Measurements from ENCODE around the gene BFSP1. TPM values are rescaled to one million over a fixed set of nuclear protein-coding genes. Genes with fewer than 3 reads are reported as not detected.

The BFSP1 gene
- total RNA-seq, 1 donor from 2014 or later = 3.5 TPM

DNA sequence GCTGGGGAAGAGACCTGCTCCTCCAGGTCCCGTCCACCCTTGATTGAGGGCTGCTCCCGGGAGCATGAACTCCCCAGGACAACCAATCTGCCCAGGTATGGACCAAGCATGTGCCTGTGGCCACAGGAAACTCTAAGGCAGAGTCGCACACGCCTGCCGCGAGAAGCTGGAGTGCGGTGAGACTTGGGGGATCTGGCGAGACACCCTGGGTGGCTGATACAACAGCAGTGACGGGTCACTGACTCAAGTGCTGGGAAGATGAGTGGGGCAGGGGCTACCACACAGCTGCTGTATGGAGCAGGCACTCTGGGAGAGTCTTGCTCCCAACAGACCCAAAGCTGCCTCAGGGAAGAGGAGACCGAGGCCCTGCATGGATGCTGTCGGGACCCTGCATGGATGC is 40.1 kb downstream of the BFSP1 start:
- Mint-ChIP-seq H3K27me3 (ENCODE audit: unreplicated experiment) (no peaks in the 10 kb centered on the region), H3K9me3 (ENCODE audit: unreplicated experiment) (no peaks in the 10 kb centered on the region), H3K36me3 (ENCODE audit: low read depth, unreplicated experiment) (no peaks in the 10 kb centered on the region), H3K4me1 (ENCODE audit: unreplicated experiment) (no peaks in the 10 kb centered on the region), H3K4me3 (ENCODE audit: unreplicated experiment) (no peak overlapping the region), H3K27ac (ENCODE audit: unreplicated experiment) (no peak overlapping the region)
- no peak for DNase-seq (ENCODE audit: low spot score)
- no peak for TF ChIP-seq CTCF (IDR thresholded peaks at IDR 0.05; ENCODE audit: unreplicated experiment)

DNA sequence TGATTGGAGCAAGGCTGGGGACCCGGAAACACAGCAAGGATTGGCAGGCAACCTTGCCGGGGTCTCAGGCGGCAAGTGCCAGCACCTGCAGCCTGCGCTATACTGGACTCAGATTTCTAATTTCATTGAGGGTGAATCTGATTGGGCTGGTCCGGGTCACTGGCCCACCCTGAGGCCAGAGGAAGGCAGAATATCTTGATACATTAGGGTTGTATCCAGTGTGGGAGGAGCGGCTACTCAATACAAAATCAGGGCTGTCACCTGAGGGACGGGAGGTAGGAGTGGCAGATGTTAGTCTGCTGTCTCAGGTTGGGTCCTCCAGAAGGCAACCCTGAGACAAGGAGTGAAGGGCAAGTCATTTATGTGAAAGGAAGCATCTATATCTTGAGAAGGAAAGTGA is 40.7 kb downstream of the BFSP1 start:
- Mint-ChIP-seq H3K4me1 (ENCODE audit: unreplicated experiment) (no peaks in the 10 kb centered on the region), H3K36me3 (ENCODE audit: low read depth, unreplicated experiment) (no peaks in the 10 kb centered on the region), H3K4me3 (ENCODE audit: unreplicated experiment) (no peak overlapping the region), H3K27ac (ENCODE audit: unreplicated experiment) (no peak overlapping the region), H3K27me3 (ENCODE audit: unreplicated experiment) (no peaks in the 10 kb centered on the region), H3K9me3 (ENCODE audit: unreplicated experiment) (no peaks in the 10 kb centered on the region)
- TF ChIP-seq CTCF (IDR thresholded peaks at IDR 0.05; ENCODE audit: unreplicated experiment) = no peak
- DNase-seq (ENCODE audit: low spot score) = no peak

- no peaks in the 10 kb centered on the region for H3K4me1 Mint-ChIP-seq (ENCODE audit: unreplicated experiment)
- H3K27me3 Mint-ChIP-seq (ENCODE audit: unreplicated experiment) = no peaks in the 10 kb centered on the region
- no peak for TF ChIP-seq CTCF (IDR thresholded peaks at IDR 0.05; ENCODE audit: unreplicated experiment)
- no peak overlapping the region for H3K27ac Mint-ChIP-seq (ENCODE audit: unreplicated experiment)
- H3K4me3 Mint-ChIP-seq (ENCODE audit: unreplicated experiment) = no peak overlapping the region
- DNase-seq (ENCODE audit: low spot score) = no peak
- H3K9me3 Mint-ChIP-seq (ENCODE audit: unreplicated experiment) = no peaks in the 10 kb centered on the region
- no peaks in the 10 kb centered on the region for H3K36me3 Mint-ChIP-seq (ENCODE audit: low read depth, unreplicated experiment)
These were observed 42.1 kb downstream of the BFSP1 start for GRCh38 chr20:17488916-17489600.

DNA sequence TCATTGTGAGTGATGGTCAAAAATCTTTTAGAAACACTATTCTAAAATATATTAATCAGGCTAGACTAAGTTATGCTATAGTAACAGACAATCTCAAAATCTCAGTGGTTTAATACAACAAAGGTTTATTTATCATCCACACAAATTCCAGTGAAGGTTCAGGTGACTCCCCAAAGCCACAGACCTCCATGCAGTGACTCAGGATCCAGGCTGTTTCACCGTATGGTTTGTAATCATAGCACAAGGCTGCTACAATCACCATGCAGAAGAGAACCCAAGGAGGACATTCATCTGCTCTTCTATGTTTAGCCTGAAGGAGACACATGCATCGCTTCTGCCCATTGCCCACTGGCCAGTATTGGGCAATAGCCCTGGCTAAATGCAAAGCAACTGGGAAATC is 46.2 kb downstream of the BFSP1 start:
- no peaks in the 10 kb centered on the region for H3K9me3 Mint-ChIP-seq (ENCODE audit: unreplicated experiment)
- no peak overlapping the region for H3K27ac Mint-ChIP-seq (ENCODE audit: unreplicated experiment)
- H3K4me1 Mint-ChIP-seq (ENCODE audit: unreplicated experiment) = no peaks in the 10 kb centered on the region
- no peak for TF ChIP-seq CTCF (IDR thresholded peaks at IDR 0.05; ENCODE audit: unreplicated experiment)
- peaks cover 3% of the 10 kb centered on the region for H3K27me3 Mint-ChIP-seq (ENCODE audit: unreplicated experiment)
- DNase-seq (ENCODE audit: low spot score) = no peak
- H3K4me3 Mint-ChIP-seq (ENCODE audit: unreplicated experiment) = no peak overlapping the region
- H3K36me3 Mint-ChIP-seq (ENCODE audit: low read depth, unreplicated experiment) = no peaks in the 10 kb centered on the region

DNA sequence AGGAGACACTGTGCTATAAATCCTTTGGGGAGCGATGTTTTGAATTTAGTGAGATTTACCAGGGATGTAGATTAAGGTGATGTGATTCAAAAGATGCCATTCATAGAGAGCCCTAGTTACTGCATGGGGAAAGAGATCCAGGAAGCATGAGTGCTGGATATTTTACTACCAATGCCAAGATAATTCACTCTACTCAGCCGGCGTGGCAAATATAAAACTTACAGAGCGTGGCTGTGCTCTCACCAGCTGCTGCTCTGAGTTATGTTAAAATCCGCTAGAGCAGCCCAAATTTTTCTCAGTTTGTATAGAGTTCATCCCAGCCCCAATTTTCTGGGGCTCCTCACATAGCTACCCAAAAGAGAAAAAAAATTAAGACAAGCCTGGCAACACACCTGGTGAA is 48.6 kb downstream of the BFSP1 start:
- Mint-ChIP-seq H3K27ac (ENCODE audit: unreplicated experiment) (no peak overlapping the region), H3K36me3 (ENCODE audit: low read depth, unreplicated experiment) (no peaks in the 10 kb centered on the region), H3K9me3 (ENCODE audit: unreplicated experiment) (no peaks in the 10 kb centered on the region), H3K4me1 (ENCODE audit: unreplicated experiment) (no peaks in the 10 kb centered on the region), H3K27me3 (ENCODE audit: unreplicated experiment) (peaks cover 3% of the 10 kb centered on the region), H3K4me3 (ENCODE audit: unreplicated experiment) (no peak overlapping the region)
- no peak for TF ChIP-seq CTCF (IDR thresholded peaks at IDR 0.05; ENCODE audit: unreplicated experiment)
- no peak for DNase-seq (ENCODE audit: low spot score)

Data from endothelial cell (in vitro differentiated cells).